Adrenal gland (tissue), 12 donors: ENCODE results near the gene FLG. TPM values are rescaled to one million over a fixed set of nuclear protein-coding genes. Genes with fewer than 3 reads are reported as not detected.
A peak's percentile ranks its signal among the peaks of the same experiment; 100 is the strongest.

Experiments used
- DNase-seq, 7 donors: peaks; one replicate each; pipeline ENCODE4 v3.0.0-alpha.2; 2019 to 2020
- H3K27ac ChIP-seq, 5 donors: fragments of 200-600 bp; sonication (generic) in 4 of 5; 1 replicate in 3 of 5; 2 replicates in 2 of 5; pipeline versions ENCODE4 v1.5.1 to v1.8.0; 2016 to 2020; ENCODE audit warnings: mild to moderate bottlenecking in 1 of 5
- H3K27me3 ChIP-seq: fragments of 200-600 bp; 2 replicates; pipeline ENCODE4 v1.8.0; 2021
- H3K36me3 ChIP-seq, 2 donors: fragments of 200-600 bp; replicated peaks in 1 of 2; 1 replicate in 1 of 2; 2 replicates in 1 of 2; pipeline versions ENCODE4 v1.5.1 to v1.8.0; 2018 to 2022
- H3K4me1 ChIP-seq, 2 donors: fragments of 200-600 bp; replicated peaks in 1 of 2; 1 replicate in 1 of 2; 2 replicates in 1 of 2; pipeline versions ENCODE4 v1.5.1 to v1.8.0; 2018 to 2021
- H3K4me3 ChIP-seq, 4 donors: fragments of 200-600 bp; sonication (generic) in 3 of 4; one replicate each; pipeline ENCODE4 v1.5.1; 2016 to 2018
- H3K9me3 ChIP-seq, 3 donors: fragments of 200-600 bp; sonication (generic) in 1 of 3; replicated peaks in 1 of 3; 1 replicate in 2 of 3; 2 replicates in 1 of 3; pipeline versions ENCODE4 v1.5.1 to v1.8.0; 2016 to 2021
- POLR2A ChIP-seq, 2 donors: fragments of 450-650 bp; IDR thresholded peaks; one replicate each; pipeline ENCODE4 v1.6.1; 2017; ENCODE audit warnings: antibody characterized with exemption in 2 of 2, mild to moderate bottlenecking in 2 of 2, moderate library complexity in 1 of 2
- WGBS, 4 donors: extraction: QIAGEN DNeasy Blood & Tissue Kit in 2 of 4; methylation state at CpG; one replicate each; pipeline versions ENCODE4 v1.1.5 to v1.1.7; 2013 to 2017; 5-methylcytosine and 5-hydroxymethylcytosine counted together
- intact Hi-C, 2 donors: fragments of 100-400 bp; cut with DNase I; formaldehyde crosslinking; loops; one replicate each; pipeline versions ENCODE4 v1.14.1 to v1.15.0; 2022 to 2023
- polyA plus RNA-seq, 3 donors: library from polyadenylated mRNA; stranded (reverse); fragments of 200-250 nt in 2 of 3; fragments of 350-450 nt in 1 of 3; fragmentation: Illumina TruSeq in 1 of 3; extraction: RNeasy Lipid Tissue Mini Kit (QIAGEN cat#74804) in 1 of 3; gene quantifications; one replicate each; pipeline ENCODE4 v1.2.3, GENCODE V29; 2013 to 2014
- total RNA-seq, 9 donors: library from RNA; depleted of rRNA in 4 of 9; stranded (reverse); fragments of >200 nt in 4 of 9; fragments of 120-200 nt in 1 of 9; fragmentation: NEBNext Ultra II Directional in 1 of 9; extraction: Animal tissue kit (Norgen Biotek cat#: 25700) in 1 of 9; gene quantifications; one replicate each; pipeline versions ENCODE4 v1.1.0 to v1.2.4, GENCODE V29; 2013 to 2023
- TF ChIP-seq, protein P1 (sequence below), 6 experiments: fragments of 450-650 bp in 4 of 6; fragments of 200-600 bp in 2 of 6; sonication (generic) in 1 of 6; IDR thresholded peaks; 1 replicate in 5 of 6; 2 replicates in 1 of 6; pipeline versions ENCODE4 v1.5.1 to v1.8.0; 2016 to 2021; ENCODE audit warnings: antibody characterized with exemption in 6 of 6, mild to moderate bottlenecking in 2 of 6, moderate library complexity in 1 of 6
- donor health status: healthy with polysubstance abuse.
- donor health status: Bipolar disorder and iron deficiency.
- donor health status: DM: yes; HTN: yes; CAD: no.
- donor health status: DM: no; HTN: no; CAD: no.
- donor health status: DM: no; HTN: no; CAD: no.
- donor health status: DM: yes; HTN: yes; CAD: no.

FLG gene
- total and polyA plus RNA-seq, 12 donors, result not detected

DNA sequence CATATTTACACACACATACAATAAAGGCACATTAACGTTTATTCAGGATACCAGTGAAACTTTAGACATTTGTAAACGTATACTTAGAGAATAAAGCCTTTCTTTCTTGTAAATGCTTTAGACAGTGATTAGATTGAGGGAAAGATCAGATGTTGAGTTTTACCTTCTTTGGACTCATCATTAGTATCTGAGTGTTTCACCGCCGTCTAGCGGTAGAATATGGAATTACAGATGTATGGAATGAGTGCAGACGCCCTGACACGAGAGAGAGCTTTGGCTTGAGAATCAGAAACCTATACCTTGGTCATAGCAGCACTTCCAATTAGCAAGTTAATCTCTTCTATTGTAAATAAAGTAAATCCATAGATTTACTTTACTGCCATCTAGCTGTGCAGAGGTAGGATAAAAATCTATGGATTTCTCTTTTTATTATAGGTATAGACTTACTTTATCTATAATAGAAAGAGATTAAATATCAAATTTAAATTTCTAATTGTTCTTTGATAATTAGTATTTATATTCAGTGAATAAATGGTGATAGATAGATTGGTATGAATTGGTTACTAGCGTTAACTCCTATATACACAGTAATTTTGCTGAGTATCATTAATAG, 22.2 kb upstream of the FLG start:
- intact Hi-C loops, result loop anchor here in 1 of 2 donors (10.0 kb wide), 1 partner anchor 152 kb away; no protein-coding TSS in a partner anchor
- no peak overlapping the region for H3K27ac ChIP-seq
- no peaks in the 10 kb centered on the region for H3K4me1 ChIP-seq
- H3K27me3 ChIP-seq, result no peaks in the 10 kb centered on the region
- WGBS, 4 donors, result 10 to 20% (median 15%) methylated on average over 8 of the region's 8 CpGs
- peak in 6 of 7 donors; percentile 27 to 72 (median 54) for DNase-seq
- no peak overlapping the region for H3K4me3 ChIP-seq
- H3K36me3 ChIP-seq, result no peaks in the 10 kb centered on the region
- H3K9me3 ChIP-seq, result no peaks in the 10 kb centered on the region
- TF ChIP-seq, protein P1, sequence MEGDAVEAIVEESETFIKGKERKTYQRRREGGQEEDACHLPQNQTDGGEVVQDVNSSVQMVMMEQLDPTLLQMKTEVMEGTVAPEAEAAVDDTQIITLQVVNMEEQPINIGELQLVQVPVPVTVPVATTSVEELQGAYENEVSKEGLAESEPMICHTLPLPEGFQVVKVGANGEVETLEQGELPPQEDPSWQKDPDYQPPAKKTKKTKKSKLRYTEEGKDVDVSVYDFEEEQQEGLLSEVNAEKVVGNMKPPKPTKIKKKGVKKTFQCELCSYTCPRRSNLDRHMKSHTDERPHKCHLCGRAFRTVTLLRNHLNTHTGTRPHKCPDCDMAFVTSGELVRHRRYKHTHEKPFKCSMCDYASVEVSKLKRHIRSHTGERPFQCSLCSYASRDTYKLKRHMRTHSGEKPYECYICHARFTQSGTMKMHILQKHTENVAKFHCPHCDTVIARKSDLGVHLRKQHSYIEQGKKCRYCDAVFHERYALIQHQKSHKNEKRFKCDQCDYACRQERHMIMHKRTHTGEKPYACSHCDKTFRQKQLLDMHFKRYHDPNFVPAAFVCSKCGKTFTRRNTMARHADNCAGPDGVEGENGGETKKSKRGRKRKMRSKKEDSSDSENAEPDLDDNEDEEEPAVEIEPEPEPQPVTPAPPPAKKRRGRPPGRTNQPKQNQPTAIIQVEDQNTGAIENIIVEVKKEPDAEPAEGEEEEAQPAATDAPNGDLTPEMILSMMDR (IDR thresholded peaks at IDR 0.05), result peak; percentile 67 to 92 (median 77)
- no peak for TF ChIP-seq POLR2A (IDR thresholded peaks at IDR 0.05)

DNA sequence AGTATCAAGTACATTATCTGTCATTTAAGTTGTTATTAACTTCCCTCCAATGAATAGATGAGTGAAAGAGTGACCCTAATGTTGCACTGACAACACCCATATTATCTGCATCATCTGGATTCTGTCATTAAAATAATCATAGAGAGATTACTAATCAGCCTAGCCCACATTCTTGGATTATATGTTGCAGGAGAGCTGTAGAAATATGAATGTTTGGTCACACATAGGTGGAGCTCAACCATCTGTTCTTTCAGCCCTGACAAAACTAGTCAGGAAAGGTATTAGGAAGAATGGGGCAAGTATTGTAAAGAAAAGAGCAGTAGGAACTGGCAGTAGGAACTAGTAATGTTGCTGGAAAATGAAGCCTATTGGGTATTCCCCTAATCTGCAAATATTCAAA, 19.4 kb upstream of the FLG start:
- no peak for DNase-seq
- Histone ChIP-seq H3K36me3 (no peaks in the 10 kb centered on the region), H3K27ac (no peak overlapping the region), H3K27me3 (no peaks in the 10 kb centered on the region), H3K4me3 (no peak overlapping the region), H3K9me3 (peaks cover 0 to 3% (median 0%) of the 10 kb centered on the region in 3 donors), H3K4me1 (no peaks in the 10 kb centered on the region)
- TF ChIP-seq, protein P1 (IDR thresholded peaks at IDR 0.05), result no peak
- no peak for TF ChIP-seq POLR2A (IDR thresholded peaks at IDR 0.05)
- intact Hi-C loops, result loop anchor here in 1 of 2 donors (10.0 kb wide), 1 partner anchor 150 kb away; no protein-coding TSS in a partner anchor

DNA sequence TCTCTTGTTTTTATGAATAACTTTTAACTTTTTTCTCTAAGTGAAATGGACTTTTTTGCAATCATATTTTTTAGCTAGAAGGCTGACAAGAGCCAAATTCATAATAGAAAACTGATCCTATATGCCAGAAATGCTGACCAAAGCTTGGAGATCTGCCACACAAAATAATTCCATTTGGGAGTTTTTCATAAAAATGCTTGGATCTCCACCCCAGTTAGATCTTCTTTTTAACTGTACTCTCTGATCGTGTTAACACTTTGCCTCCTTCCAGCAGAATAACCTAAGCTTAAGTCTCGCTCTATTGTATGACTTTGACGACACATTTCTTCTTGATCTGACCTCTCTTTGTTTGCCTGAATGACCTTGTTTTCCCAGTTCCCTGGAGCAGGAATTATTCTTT, 18.0 kb upstream of the FLG start:
- 59 to 79% (median 63%) methylated on average over 3 of the region's 3 CpGs for WGBS, 4 donors
- intact Hi-C loops, result loop anchor here in 1 of 2 donors (10.0 kb wide), 1 partner anchor 148 kb away; no protein-coding TSS in a partner anchor
- Histone ChIP-seq H3K4me1 (no peaks in the 10 kb centered on the region), H3K27me3 (no peaks in the 10 kb centered on the region), H3K36me3 (no peaks in the 10 kb centered on the region), H3K27ac (no peak overlapping the region), H3K4me3 (no peak overlapping the region), H3K9me3 (peaks cover 0 to 8% (median 0%) of the 10 kb centered on the region in 3 donors)
- TF ChIP-seq, protein P1 (IDR thresholded peaks at IDR 0.05), result no peak
- no peak for TF ChIP-seq POLR2A (IDR thresholded peaks at IDR 0.05)
- no peak for DNase-seq

DNA sequence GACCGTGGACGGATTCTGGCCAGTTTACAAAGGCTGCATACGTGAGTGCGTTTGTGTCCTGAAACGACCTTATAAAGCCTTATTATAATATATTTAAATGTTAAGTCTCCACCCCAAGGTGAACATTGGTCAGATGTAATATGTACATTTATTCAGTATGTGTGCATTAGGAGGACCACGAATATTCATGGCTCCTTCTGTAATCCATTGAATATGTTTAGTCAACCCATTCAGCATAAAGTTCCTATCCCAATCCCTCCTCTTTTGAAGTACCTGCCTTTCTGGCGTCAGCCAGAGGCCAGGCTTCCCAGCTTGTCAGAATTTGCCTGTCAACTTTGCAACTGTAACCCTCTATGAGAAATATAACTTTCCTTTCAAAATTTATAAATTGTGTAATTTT, 10.4 kb upstream of the FLG start:
- H3K27me3 ChIP-seq, result no peaks in the 10 kb centered on the region
- no peak overlapping the region for H3K27ac ChIP-seq
- TF ChIP-seq, protein P1 (IDR thresholded peaks at IDR 0.05), result no peak
- TF ChIP-seq POLR2A (IDR thresholded peaks at IDR 0.05), result no peak
- no peaks in the 10 kb centered on the region for H3K4me1 ChIP-seq
- intact Hi-C loops, result no loop called here
- 65 to 75% (median 68%) methylated on average over 7 of the region's 7 CpGs for WGBS, 4 donors
- no peak overlapping the region for H3K4me3 ChIP-seq
- DNase-seq, result no peak
- no peaks in the 10 kb centered on the region for H3K36me3 ChIP-seq
- H3K9me3 ChIP-seq, result peaks cover 0 to 8% (median 0%) of the 10 kb centered on the region in 3 donors
